GM21367 (cell line): Measurements from ENCODE around the gene TMEM250.

Experiments used
- ATAC-seq: cut with Tn5 transposase; IDR thresholded peaks from one replicate; pipeline ENCODE4 v1.9.1; 2021; ENCODE audit not compliant: unreplicated experiment

The TMEM250 gene

DNA sequence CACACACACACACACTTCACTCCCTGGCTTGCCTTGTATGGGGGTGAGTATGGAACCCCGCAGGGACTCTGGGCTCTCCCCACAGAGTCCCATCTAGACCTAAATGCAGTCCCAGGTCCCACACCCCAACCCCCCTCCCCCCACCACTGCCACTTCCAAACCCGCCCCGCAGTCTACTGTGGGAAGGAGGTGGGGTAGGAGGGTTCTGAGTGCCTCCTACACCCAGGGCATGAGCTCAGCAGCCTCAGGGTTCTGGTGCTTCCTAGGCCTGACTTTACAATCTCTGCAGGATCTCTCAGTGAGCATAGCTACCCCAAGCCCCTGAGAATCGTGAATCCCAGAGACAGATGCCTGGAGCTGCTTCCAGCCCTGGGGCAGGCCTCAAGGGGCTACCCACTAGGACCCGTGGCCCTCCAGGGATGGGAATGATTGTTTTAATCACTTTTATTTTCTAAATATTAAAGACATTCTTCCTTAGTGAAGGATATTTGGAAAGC, 22.1 kb downstream of the TMEM250 start:
- no peak for ATAC-seq

DNA sequence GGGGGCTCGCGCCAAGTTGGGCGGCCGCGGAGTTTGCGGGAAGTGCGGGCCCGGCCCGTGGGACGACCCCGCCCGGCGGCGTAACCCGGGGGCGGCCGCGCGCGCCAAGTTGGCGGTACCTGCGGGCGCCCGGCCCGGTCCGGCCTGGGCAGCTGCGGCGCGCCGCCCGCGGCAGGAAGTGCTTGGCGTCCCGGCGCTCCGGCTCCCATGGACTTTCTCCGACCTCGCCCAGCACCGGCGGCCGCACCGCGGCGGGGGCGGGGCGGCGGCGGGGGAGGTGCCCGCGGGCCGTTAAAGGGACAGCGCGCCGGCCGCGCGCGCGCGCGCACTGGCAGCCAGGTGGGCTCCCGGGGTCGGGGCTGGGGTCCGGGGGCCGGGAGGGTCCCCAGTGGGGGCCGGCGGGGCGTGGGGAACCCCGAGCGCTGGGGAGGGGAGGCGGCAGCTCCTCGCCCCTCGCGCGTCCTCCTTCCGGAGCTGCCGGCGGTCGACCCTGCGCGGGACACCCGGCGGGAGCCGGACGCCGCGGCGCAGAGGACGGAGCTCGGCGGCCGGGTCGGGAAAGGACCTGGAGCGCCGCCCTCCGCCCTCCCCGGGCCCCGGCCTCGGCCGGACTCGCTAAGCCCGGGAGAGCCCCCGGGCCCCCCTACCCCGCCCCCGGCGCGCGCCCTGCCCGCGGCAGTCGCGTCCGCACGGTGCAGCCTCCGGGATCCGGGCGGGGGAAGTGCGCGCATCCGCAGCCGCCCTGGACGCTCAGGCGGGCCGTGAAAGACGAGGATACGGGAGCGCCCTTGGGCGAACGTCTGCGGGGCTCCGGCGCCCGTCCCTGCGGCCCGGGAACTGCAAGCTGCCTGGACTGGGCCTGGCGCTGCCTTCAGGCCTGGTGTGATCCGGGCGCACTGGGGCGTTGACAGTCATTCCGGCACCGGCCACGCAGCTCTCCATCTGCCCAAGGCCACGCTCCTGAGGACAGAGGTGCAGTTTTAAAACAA, 23.3 kb downstream of the TMEM250 start, which contains the start of gene NACC2:
TSS of gene NACC2 (minus strand) at position 220 of the 989 bp plus-strand sequence. CDS start 44,768 bp downstream, outside the sequence.
- ATAC-seq, result no peak

DNA sequence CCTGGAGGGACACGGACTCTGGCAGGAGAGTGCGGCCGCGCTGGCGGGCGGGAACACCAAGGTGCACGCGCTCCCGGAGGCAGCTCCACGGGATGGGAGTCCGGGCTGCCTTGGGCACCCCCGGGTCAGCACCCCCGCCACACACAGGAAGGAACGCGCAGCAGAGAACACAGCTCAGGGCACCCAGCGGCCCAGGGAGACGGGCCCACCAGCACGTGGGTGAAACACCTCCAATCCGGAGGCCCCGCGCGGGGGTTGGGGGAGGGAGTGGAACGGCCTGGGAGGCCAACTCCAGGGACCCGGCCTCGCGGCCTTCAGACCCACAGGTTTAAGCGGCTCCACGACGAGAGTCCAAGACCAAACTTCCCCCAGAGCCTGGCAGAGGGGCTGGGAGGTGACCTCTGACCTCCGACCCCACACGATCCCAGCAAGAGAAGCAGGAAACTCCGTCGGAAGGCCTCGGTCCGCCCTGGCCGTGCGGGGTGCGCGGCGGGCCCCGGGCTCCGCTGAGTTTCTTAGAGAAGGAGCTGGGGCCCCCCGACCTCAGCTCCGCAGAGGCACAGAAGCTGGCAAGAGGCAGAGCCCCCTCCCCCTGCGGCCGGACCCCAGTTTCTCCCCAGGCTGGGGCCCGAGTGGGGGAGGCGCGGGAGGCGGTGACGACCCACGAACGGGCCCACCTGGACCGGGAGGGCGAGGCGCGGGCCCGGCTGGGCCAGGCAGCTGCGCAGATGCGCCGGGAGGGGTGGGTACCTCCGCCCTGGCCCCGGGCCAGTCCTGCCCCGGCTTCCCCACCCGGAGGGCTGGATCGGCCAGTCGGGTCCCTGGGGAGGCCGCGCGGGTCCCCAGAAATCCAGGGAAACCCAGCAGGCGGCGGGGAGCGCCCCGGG, 24.4 kb downstream of the TMEM250 start:
- no peak for ATAC-seq

GRCh38 chr9:136093346-136093986, 25.2 kb downstream of the TMEM250 start:
- no peak for ATAC-seq

DNA sequence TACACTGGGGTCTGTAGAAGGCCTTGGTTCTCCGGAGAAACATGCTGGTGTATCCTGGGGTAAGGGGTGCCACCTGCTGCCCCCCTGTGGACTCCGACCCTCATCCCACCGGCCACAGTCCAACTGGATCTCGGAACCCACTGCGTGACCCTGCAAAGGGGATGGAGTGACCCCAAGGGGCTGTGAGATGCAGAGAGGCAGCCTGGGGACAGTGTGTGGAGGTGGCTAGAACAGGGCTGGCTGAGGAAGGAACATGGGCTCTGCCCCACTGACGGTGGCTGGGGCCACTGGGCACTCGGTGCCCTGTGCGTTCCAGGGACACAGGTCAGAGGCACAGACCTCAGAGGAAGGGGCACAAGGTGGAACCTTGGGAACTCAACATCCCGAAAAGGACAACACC, 25.9 kb downstream of the TMEM250 start:
- ATAC-seq, result no peak

DNA sequence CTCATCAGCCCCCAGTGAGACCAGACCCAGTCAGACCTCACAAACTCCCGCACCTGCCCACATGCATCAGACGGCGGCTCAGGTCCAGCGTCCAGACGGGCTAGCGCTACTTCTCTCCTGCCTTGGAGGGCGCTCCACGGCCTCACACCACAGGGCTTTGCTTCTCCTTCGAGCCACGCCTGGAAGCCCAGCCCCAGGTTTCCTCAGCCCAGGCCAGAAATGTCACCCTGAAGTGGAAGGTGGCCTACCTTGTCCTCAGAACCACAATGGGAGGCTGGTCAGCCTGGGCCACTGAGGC, 26.4 kb downstream of the TMEM250 start:
- no peak for ATAC-seq

GRCh38 chr9:136091582-136092352, 26.9 kb downstream of the TMEM250 start:
- ATAC-seq, result no peak

DNA sequence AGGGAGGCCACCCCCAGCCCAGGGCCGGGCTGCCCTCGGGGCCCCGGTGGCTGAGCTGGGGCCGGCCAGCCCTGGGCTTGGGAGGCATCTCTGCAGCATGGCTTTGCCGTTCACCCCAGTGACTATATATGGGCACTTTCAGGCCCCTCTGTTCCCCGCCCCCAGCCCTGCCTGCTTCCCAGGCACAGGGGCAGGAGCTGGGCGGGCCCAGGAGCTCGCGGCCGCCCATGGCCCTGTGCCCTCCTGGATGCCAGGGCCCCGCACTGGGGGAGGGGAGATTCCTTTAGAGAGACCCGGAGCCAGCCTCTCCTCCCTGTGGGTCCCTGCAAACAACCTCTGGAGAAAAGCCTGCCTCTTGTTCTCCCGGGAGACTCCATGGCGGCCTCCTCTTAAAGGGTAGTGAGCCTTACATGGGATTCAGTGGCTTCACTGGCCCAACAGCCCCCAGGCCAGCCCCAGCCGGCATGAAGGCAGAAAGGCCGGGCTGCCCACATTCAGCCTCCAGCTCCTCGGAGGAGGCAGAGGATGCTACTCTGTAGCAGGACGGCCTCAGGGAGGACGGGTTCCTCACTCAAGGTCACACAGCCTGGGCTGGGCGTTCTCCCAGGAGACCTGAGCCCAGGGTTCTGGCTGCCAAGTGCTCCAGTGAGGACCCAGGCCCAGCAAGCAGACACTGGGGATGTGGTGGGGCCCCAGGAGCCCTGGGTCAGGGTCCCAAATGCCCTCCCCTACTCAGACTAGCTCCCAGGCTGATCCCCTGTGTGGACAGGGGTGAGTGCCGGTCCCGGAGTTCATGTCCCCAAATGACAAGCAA, 27.7 kb downstream of the TMEM250 start:
- no peak for ATAC-seq

DNA sequence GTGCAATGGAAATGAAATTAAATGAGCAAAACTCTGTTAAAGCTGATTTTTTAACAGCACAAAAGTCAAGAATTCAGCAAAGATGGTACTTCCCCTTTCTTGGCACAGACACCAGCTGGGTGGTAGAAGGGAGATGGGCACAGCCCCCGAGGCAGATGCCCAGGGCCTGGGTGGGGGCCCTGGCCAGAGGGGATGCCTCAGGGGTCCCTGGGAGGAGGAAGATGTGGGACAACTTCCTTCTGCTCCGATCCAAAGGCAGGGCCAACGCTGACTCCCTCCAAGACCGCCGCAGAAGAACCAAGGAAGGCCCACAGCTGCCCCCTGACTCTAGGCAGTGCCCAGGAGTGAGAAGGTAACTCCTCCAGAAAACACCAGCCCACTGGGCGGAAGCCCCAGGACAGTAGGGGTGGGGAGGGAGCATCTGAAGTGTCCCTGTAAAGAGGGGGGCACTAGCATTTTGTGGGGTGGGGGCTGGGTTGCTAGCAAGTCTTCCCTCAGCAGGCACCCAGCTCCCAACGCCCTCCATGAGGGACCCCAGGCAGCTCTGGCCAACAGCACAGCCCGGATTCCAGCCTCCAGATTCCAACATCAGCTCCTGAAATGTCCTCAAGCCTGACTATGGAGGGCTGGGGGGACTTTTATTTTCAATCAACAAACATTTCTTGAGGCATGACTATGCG, 28.5 kb downstream of the TMEM250 start:
- no peak for ATAC-seq

- no peak for ATAC-seq
These were observed 29.0 kb downstream of the TMEM250 start for GRCh38 chr9:136089697-136090045.

GRCh38 chr9:136088939-136089696, 29.6 kb downstream of the TMEM250 start:
- ATAC-seq, result no peak

DNA sequence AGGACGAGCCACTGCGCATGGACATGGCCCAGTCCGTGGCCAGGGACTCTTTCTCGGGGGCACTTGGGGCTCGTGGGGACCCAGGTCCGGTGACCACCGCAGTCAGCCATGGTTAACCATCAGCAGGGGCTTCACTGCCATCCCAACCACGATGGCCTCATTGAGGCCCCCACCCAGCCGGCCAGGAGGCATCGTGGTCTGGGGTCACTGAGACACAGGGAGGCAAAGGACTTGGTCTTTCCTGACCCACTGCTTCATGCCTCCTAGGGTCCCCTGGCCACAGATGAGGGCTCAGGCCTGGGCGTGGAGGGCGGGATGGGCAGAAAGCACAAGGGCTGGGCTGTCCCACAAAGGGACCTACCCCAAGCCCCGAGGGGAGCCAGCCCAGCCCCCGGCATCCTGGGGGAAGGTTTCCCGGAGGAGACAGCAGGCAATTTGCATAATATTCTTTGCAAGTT, 30.2 kb downstream of the TMEM250 start:
- ATAC-seq, result no peak

- ATAC-seq, result no peak
These were observed 30.8 kb downstream of the TMEM250 start for GRCh38 chr9:136087741-136088480.

- ATAC-seq, result no peak
These were observed 31.5 kb downstream of the TMEM250 start for GRCh38 chr9:136086951-136087740.

- ATAC-seq, result no peak
These were observed 32.3 kb downstream of the TMEM250 start for GRCh38 chr9:136086213-136086881.

- no peak for ATAC-seq
These were observed 32.9 kb downstream of the TMEM250 start for GRCh38 chr9:136085815-136086212.
